Right atrium auricular region (tissue), 2 donors: ENCODE measurements around the gene MTA1. TPM values are rescaled to one million over a fixed set of nuclear protein-coding genes. Genes with fewer than 3 reads are reported as not detected.

Experiments used
- DNase-seq: peaks from one replicate; pipeline ENCODE4 v3.0.0-alpha.2; 2019; ENCODE audit warnings: low spot score
- H3K27ac ChIP-seq, 2 donors: fragments of 200-600 bp; sonication (generic); 1 replicate in 1 of 2; 2 replicates in 1 of 2; pipeline ENCODE4 v1.5.1; 2016 to 2019
- H3K27me3 ChIP-seq, 2 donors: fragments of 200-600 bp; sonication (generic); one replicate each; pipeline versions ENCODE4 v1.5.1 to v1.6.0; 2017 to 2019
- H3K36me3 ChIP-seq: fragments of 200-600 bp; sonication (generic); one replicate; pipeline ENCODE4 v1.5.1; 2016
- H3K4me1 ChIP-seq, 2 donors: fragments of 200-600 bp; sonication (generic); one replicate each; pipeline versions ENCODE4 v1.5.1 to v1.6.0; 2017 to 2019
- H3K4me3 ChIP-seq, 2 donors: fragments of 200-600 bp; sonication (generic); 1 replicate in 1 of 2; 2 replicates in 1 of 2; pipeline ENCODE4 v1.5.1; 2017 to 2019; ENCODE audit warnings: mild to moderate bottlenecking in 1 of 2, moderate library complexity in 1 of 2
- H3K9me3 ChIP-seq, 2 donors: fragments of 200-600 bp; sonication (generic); one replicate each; pipeline ENCODE4 v1.5.1; 2019
- CTCF ChIP-seq, 2 donors: fragments of 200-600 bp; sonication (generic); IDR thresholded peaks; one replicate each; pipeline ENCODE4 v1.5.1; 2019; ENCODE audit warnings: antibody characterized with exemption in 2 of 2
- total RNA-seq, 2 donors: library from RNA; depleted of rRNA; stranded (reverse); fragments of >200 nt; gene quantifications; one replicate each; pipeline ENCODE4 v1.1.0, GENCODE V29; 2016

Gene MTA1
- total RNA-seq, 2 donors from 2014 or later, result 51.9 to 61.7 TPM

- Histone ChIP-seq H3K9me3 (no peaks in the 10 kb centered on the region), H3K36me3 (peaks cover 22% of the 10 kb centered on the region), H3K27me3 (no peaks in the 10 kb centered on the region), H3K27ac (no peak overlapping the region), H3K4me3 (no peak overlapping the region), H3K4me1 (no peaks in the 10 kb centered on the region)
- no peak for TF ChIP-seq CTCF (IDR thresholded peaks at IDR 0.05)
- DNase-seq, result no peak
Observed at GRCh38 chr14:105437723-105438500, 18.3 kb downstream of the MTA1 start.

GRCh38 chr14:105439179-105439578 is 19.6 kb downstream of the MTA1 start:
- TF ChIP-seq CTCF (IDR thresholded peaks at IDR 0.05), result no peak
- DNase-seq, result no peak
- Histone ChIP-seq H3K27me3 (no peaks in the 10 kb centered on the region), H3K27ac (no peak overlapping the region), H3K4me3 (no peak overlapping the region), H3K9me3 (no peaks in the 10 kb centered on the region), H3K36me3 (peaks cover 27% of the 10 kb centered on the region), H3K4me1 (no peaks in the 10 kb centered on the region)

- Histone ChIP-seq H3K4me3 (no peak overlapping the region), H3K4me1 (no peaks in the 10 kb centered on the region), H3K27ac (no peak overlapping the region), H3K36me3 (peaks cover 27% of the 10 kb centered on the region), H3K27me3 (no peaks in the 10 kb centered on the region), H3K9me3 (no peaks in the 10 kb centered on the region)
- TF ChIP-seq CTCF (IDR thresholded peaks at IDR 0.05), result no peak
- no peak for DNase-seq
Observed at GRCh38 chr14:105439710-105440553, 20.3 kb downstream of the MTA1 start.

- H3K27ac ChIP-seq, result no peak overlapping the region
- no peak overlapping the region for H3K4me3 ChIP-seq
- no peaks in the 10 kb centered on the region for H3K9me3 ChIP-seq
- peaks cover 27% of the 10 kb centered on the region for H3K36me3 ChIP-seq
- no peak for TF ChIP-seq CTCF (IDR thresholded peaks at IDR 0.05)
- no peak for DNase-seq
- H3K4me1 ChIP-seq, result no peaks in the 10 kb centered on the region
- H3K27me3 ChIP-seq, result no peaks in the 10 kb centered on the region
Observed at GRCh38 chr14:105440554-105440900, 20.9 kb downstream of the MTA1 start.

- Histone ChIP-seq H3K4me3 (no peak overlapping the region), H3K27ac (no peak overlapping the region), H3K36me3 (peaks cover 27% of the 10 kb centered on the region), H3K9me3 (no peaks in the 10 kb centered on the region), H3K27me3 (no peaks in the 10 kb centered on the region), H3K4me1 (no peaks in the 10 kb centered on the region)
- no peak for TF ChIP-seq CTCF (IDR thresholded peaks at IDR 0.05)
- no peak for DNase-seq
Observed at GRCh38 chr14:105440992-105441391, 21.4 kb downstream of the MTA1 start.
